ENCODE data around the gene ACO2. TPM values are rescaled to one million over a fixed set of nuclear protein-coding genes. Genes with fewer than 3 reads are reported as not detected.

Gene ACO2
- total RNA-seq, 1 experiment from 2014 or later: 66.6 TPM

DNA sequence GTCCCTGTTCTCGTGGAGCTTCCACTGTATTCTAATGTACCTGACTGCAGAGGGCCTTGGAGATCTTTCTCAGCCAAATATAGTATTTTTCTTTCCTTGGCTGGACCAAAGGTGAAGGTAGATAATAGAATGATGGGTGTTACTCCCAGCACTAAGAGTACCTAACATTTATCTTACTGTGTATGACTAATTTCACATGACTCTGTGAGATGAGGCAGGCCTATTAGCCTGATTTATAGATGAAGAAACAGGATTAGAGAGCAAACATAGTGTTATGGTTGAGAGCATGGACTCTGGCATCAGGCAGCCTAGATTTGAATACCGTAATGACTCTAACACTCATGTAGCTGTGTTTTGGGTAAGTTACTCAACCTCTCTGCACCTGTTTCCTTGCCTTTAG is 2.7 kb downstream of the ACO2 start:
- Histone ChIP-seq H3K27ac (ENCODE audit: insufficient read length, low read depth, low read length) (no peak overlapping the region), H3K56ac (ENCODE audit: insufficient read length, low read depth, low read length) (no peak overlapping the region), H3K4me2 (ENCODE audit: insufficient read depth, insufficient read length, low read length) (no peak overlapping the region), H3K4ac (ENCODE audit: low read depth, low read length) (no peak overlapping the region), H3K79me1 (ENCODE audit: insufficient read depth, low read depth, low read length, poor library complexity, severe bottlenecking) (peaks cover 10% of the 10 kb centered on the region), H3K18ac (ENCODE audit: insufficient read length, low read depth, low read length) (no peak overlapping the region), H3K9me3 (ENCODE audit: control insufficient read depth, low read depth, low read length) (no peaks in the 10 kb centered on the region), H2BK20ac (ENCODE audit: low read depth, low read length, poor library complexity, severe bottlenecking) (no peak overlapping the region), H4K20me1 (ENCODE audit: control insufficient read depth, insufficient read depth, insufficient read length) (no peaks in the 10 kb centered on the region), H3K23ac (ENCODE audit: insufficient read length, low read depth, low read length) (no peak overlapping the region), H3K79me2 (ENCODE audit: insufficient read depth, low read length) (peaks cover 28% of the 10 kb centered on the region), H3T11ph (ENCODE audit: low read length) (no peak overlapping the region), H3K14ac (ENCODE audit: insufficient read depth, low read length) (no peak overlapping the region), H2AFZ (ENCODE audit: low read length) (no peak overlapping the region), H2AK5ac (ENCODE audit: insufficient read length, low read length) (no peak overlapping the region), H3K4me1 (ENCODE audit: insufficient read depth, low read length) (peaks cover 2% of the 10 kb centered on the region), H2BK12ac (ENCODE audit: insufficient read length, low read depth, low read length) (no peak overlapping the region), H3K9ac (ENCODE audit: extremely low read depth, insufficient read length, low read length) (no peak overlapping the region), H3K23me2 (ENCODE audit: insufficient read length, low read depth, low read length, poor library complexity, severe bottlenecking) (peaks cover 3% of the 10 kb centered on the region), H4K91ac (ENCODE audit: insufficient read length, low read depth, low read length) (no peak overlapping the region), H4K8ac (replicated peaks; ENCODE audit: insufficient read length, low read depth, low read length) (no peak overlapping the region), H2BK5ac (ENCODE audit: insufficient read length, low read length) (no peak overlapping the region), H3K27me3 (ENCODE audit: insufficient read depth, low read length) (no peaks in the 10 kb centered on the region), H2BK120ac (ENCODE audit: low read depth, low read length, poor library complexity, severe bottlenecking) (no peak overlapping the region), H4K5ac (ENCODE audit: insufficient read length, low read depth, low read length) (no peak overlapping the region), H2BK15ac (ENCODE audit: low read depth, low read length) (no peak overlapping the region)
- no peaks in the 10 kb centered on the region for H3K27me3 Mint-ChIP-seq (ENCODE audit: low read depth)
- no peak overlapping the region for H3K4me3 Mint-ChIP-seq
- H3K36me3 Mint-ChIP-seq (ENCODE audit: insufficient read depth in 1 of 3, low read depth in 3 of 3): peaks cover 14 to 19% (median 19%) of the 10 kb centered on the region in 3 experiments; a peak in 6 of 7 replicates
- H3K27ac Mint-ChIP-seq: no peak overlapping the region
- H3K9me3 Mint-ChIP-seq: 0 out of 5 replicates have a peak, but pooled peaks cover 0 to 3% of the 10 kb centered on the region in 2 experiments
- DNase-seq: no peak
- WGBS (ENCODE audit: extremely low coverage, insufficient read length, low lambda C conversion rate): no CpG with 5 or more reads among the region's 2 CpGs
- TF ChIP-seq, protein P1, sequence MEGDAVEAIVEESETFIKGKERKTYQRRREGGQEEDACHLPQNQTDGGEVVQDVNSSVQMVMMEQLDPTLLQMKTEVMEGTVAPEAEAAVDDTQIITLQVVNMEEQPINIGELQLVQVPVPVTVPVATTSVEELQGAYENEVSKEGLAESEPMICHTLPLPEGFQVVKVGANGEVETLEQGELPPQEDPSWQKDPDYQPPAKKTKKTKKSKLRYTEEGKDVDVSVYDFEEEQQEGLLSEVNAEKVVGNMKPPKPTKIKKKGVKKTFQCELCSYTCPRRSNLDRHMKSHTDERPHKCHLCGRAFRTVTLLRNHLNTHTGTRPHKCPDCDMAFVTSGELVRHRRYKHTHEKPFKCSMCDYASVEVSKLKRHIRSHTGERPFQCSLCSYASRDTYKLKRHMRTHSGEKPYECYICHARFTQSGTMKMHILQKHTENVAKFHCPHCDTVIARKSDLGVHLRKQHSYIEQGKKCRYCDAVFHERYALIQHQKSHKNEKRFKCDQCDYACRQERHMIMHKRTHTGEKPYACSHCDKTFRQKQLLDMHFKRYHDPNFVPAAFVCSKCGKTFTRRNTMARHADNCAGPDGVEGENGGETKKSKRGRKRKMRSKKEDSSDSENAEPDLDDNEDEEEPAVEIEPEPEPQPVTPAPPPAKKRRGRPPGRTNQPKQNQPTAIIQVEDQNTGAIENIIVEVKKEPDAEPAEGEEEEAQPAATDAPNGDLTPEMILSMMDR (conservative IDR thresholded peaks at IDR 0.05): no peak
- peaks cover 16 to 26% of the 10 kb centered on the region in 2 experiments for H3K4me1 Mint-ChIP-seq

All from H9 (cell line).